OCI-LY7 (cell line): ENCODE data around the gene ABCA2.

Source experiments
- EZH2phosphoT487 ChIP-seq: fragments of 200-600 bp; sonication (generic); IDR thresholded peaks from 2 replicates; pipeline ENCODE4 v1.6.1; 2018; ENCODE audit warnings: low read depth, borderline replicate concordance, mild to moderate bottlenecking, mixed run types, antibody characterized with exemption, low read length, moderate library complexity, mixed read lengths
- TF ChIP-seq, protein P1 (sequence below): fragments of 200-600 bp; sonication (generic); conservative IDR thresholded peaks from 2 replicates; pipeline ENCODE4 v1.5.1; 2014; ENCODE audit warnings: mild to moderate bottlenecking, antibody characterized with exemption, low read length, moderate library complexity, mixed read lengths

DNA sequence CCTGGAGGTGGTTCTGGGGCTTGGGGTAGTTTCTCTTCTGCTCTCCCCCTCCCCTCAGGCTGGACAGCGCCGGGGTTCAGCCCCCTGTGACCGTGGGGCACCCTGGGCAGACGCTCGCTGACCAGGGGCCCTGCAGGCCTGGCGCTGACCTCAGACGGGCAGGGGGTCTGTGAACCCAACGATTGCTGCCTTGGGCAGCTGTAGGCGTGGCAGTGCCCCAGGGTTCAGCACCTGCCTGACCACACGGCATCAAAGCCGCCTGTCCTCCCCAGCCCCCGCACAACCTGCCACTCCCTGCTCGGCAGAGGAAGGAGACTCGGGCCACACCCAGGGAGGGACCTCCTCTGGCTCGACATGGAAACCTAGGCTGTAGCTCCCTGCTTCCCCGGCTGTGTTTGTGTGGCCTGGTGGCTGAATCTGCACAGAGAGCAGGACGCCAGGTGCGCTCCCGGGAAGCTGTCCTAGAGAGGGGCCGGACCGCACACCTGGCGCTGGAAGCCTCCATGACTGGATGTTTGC, 63.8 kb downstream of the ABCA2 start:
- TF ChIP-seq, protein P1, sequence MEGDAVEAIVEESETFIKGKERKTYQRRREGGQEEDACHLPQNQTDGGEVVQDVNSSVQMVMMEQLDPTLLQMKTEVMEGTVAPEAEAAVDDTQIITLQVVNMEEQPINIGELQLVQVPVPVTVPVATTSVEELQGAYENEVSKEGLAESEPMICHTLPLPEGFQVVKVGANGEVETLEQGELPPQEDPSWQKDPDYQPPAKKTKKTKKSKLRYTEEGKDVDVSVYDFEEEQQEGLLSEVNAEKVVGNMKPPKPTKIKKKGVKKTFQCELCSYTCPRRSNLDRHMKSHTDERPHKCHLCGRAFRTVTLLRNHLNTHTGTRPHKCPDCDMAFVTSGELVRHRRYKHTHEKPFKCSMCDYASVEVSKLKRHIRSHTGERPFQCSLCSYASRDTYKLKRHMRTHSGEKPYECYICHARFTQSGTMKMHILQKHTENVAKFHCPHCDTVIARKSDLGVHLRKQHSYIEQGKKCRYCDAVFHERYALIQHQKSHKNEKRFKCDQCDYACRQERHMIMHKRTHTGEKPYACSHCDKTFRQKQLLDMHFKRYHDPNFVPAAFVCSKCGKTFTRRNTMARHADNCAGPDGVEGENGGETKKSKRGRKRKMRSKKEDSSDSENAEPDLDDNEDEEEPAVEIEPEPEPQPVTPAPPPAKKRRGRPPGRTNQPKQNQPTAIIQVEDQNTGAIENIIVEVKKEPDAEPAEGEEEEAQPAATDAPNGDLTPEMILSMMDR, result no peak
- TF ChIP-seq EZH2phosphoT487, result no peak
